ENCODE measurements around the gene SV2C.
"Not testable (repeated sequence)": the region's sequence is repeated elsewhere in the genome, so short reads cannot be mapped to it uniquely, and the experiment has no call there.

Gene SV2C

GRCh38 chr5:76204713-76205112, 121.5 kb downstream of the SV2C start:
- no peak for DNase-seq (ENCODE audit: low spot score)

GRCh38 chr5:76207120-76207519, 123.9 kb downstream of the SV2C start:
- no peak for DNase-seq (ENCODE audit: low spot score)

GRCh38 chr5:76209297-76209696, 126.1 kb downstream of the SV2C start:
- no peak for DNase-seq (ENCODE audit: low spot score)

GRCh38 chr5:76210946-76211345, 127.8 kb downstream of the SV2C start:
- DNase-seq (ENCODE audit: low spot score) = no peak

GRCh38 chr5:76213858-76214257, 130.7 kb downstream of the SV2C start:
- DNase-seq (ENCODE audit: low spot score) = no peak

GRCh38 chr5:76216748-76217147, 133.6 kb downstream of the SV2C start:
- DNase-seq (ENCODE audit: low spot score) = no peak

- DNase-seq (ENCODE audit: low spot score) = no peak
These were observed 136.5 kb downstream of the SV2C start for GRCh38 chr5:76219636-76220035.

- no peak for DNase-seq (ENCODE audit: low spot score)
These were observed 138.1 kb downstream of the SV2C start for GRCh38 chr5:76221311-76221710.

- DNase-seq (ENCODE audit: low spot score) = no peak
These were observed 139.1 kb downstream of the SV2C start for GRCh38 chr5:76222318-76222717.

- no peak for DNase-seq (ENCODE audit: low spot score)
These were observed 140.5 kb downstream of the SV2C start for GRCh38 chr5:76223696-76224095.

GRCh38 chr5:76224898-76225297, 141.7 kb downstream of the SV2C start:
- DNase-seq (ENCODE audit: low spot score) = no peak

GRCh38 chr5:76225336-76225735, 142.2 kb downstream of the SV2C start:
- DNase-seq (ENCODE audit: low spot score) = no peak

GRCh38 chr5:76229900-76230299, 146.7 kb downstream of the SV2C start:
- no peak for DNase-seq (ENCODE audit: low spot score)

- DNase-seq (ENCODE audit: low spot score) = no peak
These were observed 147.6 kb downstream of the SV2C start for GRCh38 chr5:76230711-76231285.

GRCh38 chr5:76234665-76235064, 151.5 kb downstream of the SV2C start:
- DNase-seq (ENCODE audit: low spot score) = no peak

- DNase-seq (ENCODE audit: low spot score) = no peak
These were observed 153.5 kb downstream of the SV2C start for GRCh38 chr5:76236684-76237083.

- no peak for DNase-seq (ENCODE audit: low spot score)
These were observed 157.2 kb downstream of the SV2C start for GRCh38 chr5:76240336-76240735.

- not testable (repeated sequence) for DNase-seq (ENCODE audit: low spot score)
These were observed 159.0 kb downstream of the SV2C start for GRCh38 chr5:76242155-76242554.

GRCh38 chr5:76245590-76245989, 162.4 kb downstream of the SV2C start:
- DNase-seq (ENCODE audit: low spot score) = no peak

- DNase-seq (ENCODE audit: low spot score) = no peak
These were observed 166.4 kb downstream of the SV2C start for GRCh38 chr5:76249621-76250020.

- DNase-seq (ENCODE audit: low spot score) = no peak
These were observed 167.3 kb downstream of the SV2C start for GRCh38 chr5:76250463-76250862.

- DNase-seq (ENCODE audit: low spot score) = no peak
These were observed 168.5 kb downstream of the SV2C start for GRCh38 chr5:76251656-76252055.

GRCh38 chr5:76252437-76252836, 169.3 kb downstream of the SV2C start:
- no peak for DNase-seq (ENCODE audit: low spot score)

- peak; percentile 52 for DNase-seq (ENCODE audit: low spot score)
These were observed 173.1 kb downstream of the SV2C start for GRCh38 chr5:76256116-76256889.

Measured in AG08395 (cell line).